Right lobe of liver (tissue), 6 donors: ENCODE data around the gene RBM42. TPM values are rescaled to one million over a fixed set of nuclear protein-coding genes. Genes with fewer than 3 reads are reported as not detected.

Experiments
- ATAC-seq, 4 donors: fragments of 200-7000 bp; cut with Tn5 transposase; one replicate each; pipeline ENCODE4 v1.9.1; 2020; ENCODE audit warnings: mild to moderate bottlenecking in 4 of 4, moderate library complexity in 4 of 4
- DNase-seq, 3 donors: peaks; one replicate each; pipeline ENCODE4 v3.0.0-alpha.2; 2020
- H3K27ac ChIP-seq, 3 donors: fragments of 200-600 bp; one replicate each; pipeline ENCODE4 v1.8.0; 2022
- H3K27me3 ChIP-seq, 2 donors: fragments of 200-600 bp; one replicate each; pipeline ENCODE4 v1.8.0; 2022
- H3K36me3 ChIP-seq, 4 donors: fragments of 200-600 bp; sonication (generic) in 1 of 4; one replicate each; pipeline versions ENCODE4 v1.5.1 to v1.8.0; 2017 to 2022; ENCODE audit warnings: control low read depth in 1 of 4
- H3K4me1 ChIP-seq, 4 donors: fragments of 200-600 bp; sonication (generic) in 1 of 4; one replicate each; pipeline versions ENCODE4 v1.5.1 to v1.8.0; 2017 to 2022; ENCODE audit warnings: control low read depth in 1 of 4
- H3K4me3 ChIP-seq, 3 donors: fragments of 200-600 bp; one replicate each; pipeline ENCODE4 v1.8.0; 2022
- H3K9me3 ChIP-seq, 4 donors: fragments of 200-600 bp; sonication (generic) in 1 of 4; one replicate each; pipeline versions ENCODE4 v1.5.1 to v1.8.0; 2017 to 2022; ENCODE audit warnings: control low read depth in 1 of 4
- CTCF ChIP-seq, 4 donors: fragments of 200-600 bp in 3 of 4; fragments of 450-650 bp in 1 of 4; IDR thresholded peaks; one replicate each; pipeline versions ENCODE4 v1.5.1 to v1.8.0; 2016 to 2022; ENCODE audit warnings: antibody characterized with exemption in 4 of 4, mild to moderate bottlenecking in 2 of 4
- POLR2A ChIP-seq: fragments of 450-650 bp; IDR thresholded peaks from one replicate; pipeline ENCODE4 v1.6.1; 2017; ENCODE audit warnings: antibody characterized with exemption, mild to moderate bottlenecking
- whole genome bisulfite sequencing: methylation state at CpG from one replicate; pipeline ENCODE4 v1.1.6; 2018; ENCODE audit warnings: low coverage, low lambda C conversion rate; ENCODE audit not compliant: insufficient coverage; ENCODE audit errors: missing lambda C conversion rate; 5-methylcytosine and 5-hydroxymethylcytosine counted together
- intact Hi-C, 2 donors: fragments of 100-400 bp; cut with DNase I; formaldehyde crosslinking; loops; one replicate each; pipeline versions ENCODE4 v1.11.2 to v1.14.1; 2022
- total RNA-seq, 6 experiments: library from RNA; depleted of rRNA in 2 of 6; stranded (reverse); fragments of >200 nt in 2 of 6; fragmentation: NEBNext Ultra II Directional in 3 of 6; extraction: Animal tissue kit (Norgen Biotek cat#: 25700) in 3 of 6; gene quantifications; one replicate each; pipeline versions ENCODE4 v1.1.0 to v1.2.4, GENCODE V29; 2016 to 2023
- donor health status: DM: no; HTN: yes; CAD: no.
- donor health status: DM: no; HTN: no; CAD: no.
- donor health status: DM: no; HTN: no; CAD: no.
- donor health status: DM: no; HTN: yes; CAD: no.
- donor health status: DM: no; HTN: yes; CAD: no.

Gene RBM42
- total RNA-seq, 6 experiments from 2014 or later = 27.8 to 46.5 (median 31.0) TPM

- WGBS = 0% methylated on average over 18 of the region's 69 CpGs
- DNase-seq (peak; percentile 90 to 92 (median 90)), ATAC-seq (peak; percentile 64 to 73 (median 70))
- Histone ChIP-seq H3K4me1 (no peaks in the 10 kb centered on the region), H3K9me3 (no peaks in the 10 kb centered on the region), H3K36me3 (no peaks in the 10 kb centered on the region), H3K27ac (peak overlapping the region; percentile 71 to 74 (median 74)), H3K4me3 (peak overlapping the region; percentile 59 to 73 (median 61)), H3K27me3 (no peaks in the 10 kb centered on the region)
- intact Hi-C loops = no loop called here
- TF ChIP-seq CTCF (IDR thresholded peaks at IDR 0.05) = peak in 1 of 4 donors; percentile 6
- peak; percentile 92 for TF ChIP-seq POLR2A
Measured at GRCh38 chr19:35643255-35644205, 14.7 kb downstream of the RBM42 start.

- WGBS = 0% methylated on average over 26 of the region's 60 CpGs
- DNase-seq = peak; percentile 99
- H3K9me3 ChIP-seq = no peaks in the 10 kb centered on the region
- no peaks in the 10 kb centered on the region for H3K27me3 ChIP-seq
- H3K36me3 ChIP-seq = no peaks in the 10 kb centered on the region
- H3K4me1 ChIP-seq = peaks cover 0 to 4% (median 0%) of the 10 kb centered on the region in 4 donors
- peak; percentile 50 for TF ChIP-seq POLR2A
- no peak for TF ChIP-seq CTCF (IDR thresholded peaks at IDR 0.05)
- H3K27ac ChIP-seq = peak overlapping the region; percentile 71 to 74 (median 74)
- peak overlapping the region; percentile 59 to 73 (median 61) for H3K4me3 ChIP-seq
- ATAC-seq = peak; percentile 82 to 91 (median 86)
- intact Hi-C loops = no loop called here
Measured at GRCh38 chr19:35644206-35644986, 15.6 kb downstream of the RBM42 start.

GRCh38 chr19:35644987-35645679 is 16.3 kb downstream of the RBM42 start:
- peak; percentile 14 to 54 (median 42) for ATAC-seq
- Histone ChIP-seq H3K27me3 (no peaks in the 10 kb centered on the region), H3K4me1 (peaks cover 0 to 8% (median 0%) of the 10 kb centered on the region in 4 donors), H3K36me3 (no peaks in the 10 kb centered on the region), H3K27ac (peak overlapping the region; percentile 71 to 74 (median 74)), H3K4me3 (peak overlapping the region; percentile 59 to 73 (median 61)), H3K9me3 (no peaks in the 10 kb centered on the region)
- 7% methylated on average over 17 of the region's 20 CpGs for WGBS
- TF ChIP-seq POLR2A (peak; percentile 3), CTCF (IDR thresholded peaks at IDR 0.05) (no peak)
- peak; percentile 83 to 89 (median 85) for DNase-seq
- intact Hi-C loops = no loop called here
